ENCODE results near the gene PEX14.

The PEX14 gene

GRCh38 chr1:10607228-10607627 lies 132.5 kb downstream of the PEX14 start:
- TF ChIP-seq CTCF (IDR thresholded peaks at IDR 0.05; ENCODE audit: low read depth, low read length, missing control alignments) = no peak
- H3K4me3 ChIP-seq (replicated peaks; ENCODE audit: low read depth, low read length) = no peak overlapping the region
- DNase-seq (ENCODE audit: extremely low read depth, low read depth) = no peak

DNA sequence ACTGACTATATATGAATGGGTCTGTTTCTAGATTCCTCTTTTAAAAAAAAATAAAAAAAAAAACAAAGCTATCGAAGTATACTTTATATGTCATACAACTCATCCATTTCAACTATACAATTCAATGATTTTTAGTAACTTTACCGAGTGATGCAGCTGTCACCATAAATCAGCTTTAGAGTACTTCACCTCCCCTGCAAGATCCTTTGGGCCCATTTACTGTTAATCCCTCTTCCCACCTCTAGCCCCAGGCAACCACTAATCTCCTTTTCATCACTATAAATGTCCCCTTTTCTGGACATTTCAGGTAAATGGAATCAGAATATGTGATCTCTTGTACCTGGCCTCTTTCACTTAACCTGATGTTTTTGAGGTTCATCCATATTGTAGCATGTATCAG lies 133.9 kb downstream of the PEX14 start:
- TF ChIP-seq CTCF (IDR thresholded peaks at IDR 0.05; ENCODE audit: low read depth, low read length, missing control alignments) = no peak
- no peak overlapping the region for H3K4me3 ChIP-seq (replicated peaks; ENCODE audit: low read depth, low read length)
- no peak for DNase-seq (ENCODE audit: extremely low read depth, low read depth)

GRCh38 chr1:10610901-10611600 lies 136.3 kb downstream of the PEX14 start:
- no peak for TF ChIP-seq CTCF (IDR thresholded peaks at IDR 0.05; ENCODE audit: low read depth, low read length, missing control alignments)
- DNase-seq (ENCODE audit: extremely low read depth, low read depth) = no peak

DNA sequence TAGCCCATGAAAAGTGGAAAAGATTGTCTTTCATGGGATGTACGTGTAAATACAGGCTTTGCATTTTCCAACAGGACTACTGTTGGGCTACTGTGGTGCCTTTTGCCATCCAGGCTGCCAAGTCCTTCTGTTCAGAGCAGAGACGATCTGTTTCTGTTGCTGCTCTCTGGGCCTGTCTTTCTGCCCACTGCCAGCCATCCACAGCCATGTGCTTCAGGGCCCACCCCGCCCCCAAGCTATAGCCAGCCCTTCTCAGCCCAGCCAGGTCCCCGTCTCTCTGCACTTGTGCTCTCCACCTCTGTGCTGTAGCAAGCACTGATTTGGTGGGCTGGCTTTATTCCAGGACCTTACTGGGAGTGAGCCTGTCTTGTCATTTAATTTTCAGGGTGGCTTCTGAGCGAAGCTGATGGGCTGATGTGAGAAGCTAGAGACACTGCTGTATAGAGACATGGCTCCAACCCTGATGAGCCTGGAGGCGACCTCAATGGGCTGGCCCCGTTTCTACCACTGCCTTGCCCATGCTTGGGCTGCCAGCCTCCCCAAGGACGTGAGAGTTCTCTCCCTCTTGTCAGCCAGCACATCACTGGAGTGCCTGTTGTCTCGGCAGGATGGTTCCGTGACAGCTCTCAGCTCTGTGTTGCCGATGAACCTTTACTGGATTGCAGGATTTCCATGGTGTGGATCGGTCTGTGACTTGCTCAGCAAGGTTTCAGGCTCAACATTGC lies 137.8 kb downstream of the PEX14 start:
- no peak for DNase-seq (ENCODE audit: extremely low read depth, low read depth)
- TF ChIP-seq CTCF (IDR thresholded peaks at IDR 0.05; ENCODE audit: low read depth, low read length, missing control alignments) = no peak
- no peak overlapping the region for H3K4me3 ChIP-seq (replicated peaks; ENCODE audit: low read depth, low read length)

More at GRCh38 chr1:10610901-10611600, 136.3 kb downstream of the PEX14 start:
- H3K4me3 ChIP-seq (replicated peaks; ENCODE audit: low read depth, low read length) = no peak overlapping the region

- no peak overlapping the region for H3K4me3 ChIP-seq (replicated peaks; ENCODE audit: low read depth, low read length)
- TF ChIP-seq CTCF (IDR thresholded peaks at IDR 0.05; ENCODE audit: low read depth, low read length, missing control alignments) = no peak
- DNase-seq (ENCODE audit: extremely low read depth, low read depth) = no peak
Measured at GRCh38 chr1:10613340-10613739, 138.6 kb downstream of the PEX14 start.

GRCh38 chr1:10613861-10614260 lies 139.1 kb downstream of the PEX14 start:
- no peak for TF ChIP-seq CTCF (IDR thresholded peaks at IDR 0.05; ENCODE audit: low read depth, low read length, missing control alignments)
- DNase-seq (ENCODE audit: extremely low read depth, low read depth) = no peak
- no peak overlapping the region for H3K4me3 ChIP-seq (replicated peaks; ENCODE audit: low read depth, low read length)
